Bronchial epithelial cell (primary cell): Measurements from ENCODE around the gene USH2A. TPM values are rescaled to one million over a fixed set of nuclear protein-coding genes. Genes with fewer than 3 reads are reported as not detected.

Source experiments
- DNase-seq: peaks from one replicate; pipeline ENCODE4 v3.0.0-alpha.2; 2010; ENCODE audit warnings: low read depth
- FAIRE-seq: peaks from 2 replicates; lab custom pipeline; 2011; peaks lifted over from hg19 to GRCh38; lab: Jason Lieb, UNC
- H3K27me3 ChIP-seq: 2 replicates; pipeline ENCODE4 v1.5.1; 2011; ENCODE audit warnings: low read length; ENCODE audit not compliant: control insufficient read depth, insufficient read depth
- H3K36me3 ChIP-seq: 2 replicates; pipeline ENCODE4 v1.5.1; 2011; ENCODE audit warnings: low read length; ENCODE audit not compliant: control insufficient read depth, insufficient read depth
- H3K4me3 ChIP-seq: 2 replicates; pipeline ENCODE4 v1.5.1; 2011; ENCODE audit warnings: mild to moderate bottlenecking, low read depth, low read length, control low read depth
- CTCF ChIP-seq: IDR thresholded peaks from 2 replicates; pipeline ENCODE4 v1.5.1; 2011; ENCODE audit warnings: mild to moderate bottlenecking, moderate library complexity, low read length, control low read depth, inconsistent platforms; ENCODE audit not compliant: insufficient read depth, severe bottlenecking
- total RNA-seq: library from RNA; depleted of rRNA; stranded (reverse); fragments of >200 nt; gene quantifications from 2 replicates; pipeline ENCODE4 v1.2.1, GENCODE V29; 2014

Gene USH2A
- total RNA-seq, 1 donor from 2014 or later: not detected

GRCh38 chr1:215643592-215644321 lies 779.5 kb downstream of the USH2A start:
- Histone ChIP-seq H3K27me3 (no peaks in the 10 kb centered on the region), H3K4me3 (no peak overlapping the region), H3K36me3 (no peaks in the 10 kb centered on the region)
- DNase-seq: no peak
- FAIRE-seq: no peak
- no peak for TF ChIP-seq CTCF

- TF ChIP-seq CTCF: no peak
- Histone ChIP-seq H3K27me3 (no peaks in the 10 kb centered on the region), H3K4me3 (no peak overlapping the region), H3K36me3 (no peaks in the 10 kb centered on the region)
- FAIRE-seq (no peak), DNase-seq (no peak)
These were observed 782.7 kb downstream of the USH2A start for GRCh38 chr1:215640429-215641148.

- FAIRE-seq: peak; percentile 73
- Histone ChIP-seq H3K36me3 (no peaks in the 10 kb centered on the region), H3K4me3 (no peak overlapping the region), H3K27me3 (no peaks in the 10 kb centered on the region)
- no peak for TF ChIP-seq CTCF
- peak; percentile 22 for DNase-seq
These were observed 786.1 kb downstream of the USH2A start for GRCh38 chr1:215637041-215637573.

GRCh38 chr1:215636258-215636965 lies 786.8 kb downstream of the USH2A start:
- no peak for FAIRE-seq
- Histone ChIP-seq H3K27me3 (no peaks in the 10 kb centered on the region), H3K36me3 (no peaks in the 10 kb centered on the region), H3K4me3 (no peak overlapping the region)
- no peak for TF ChIP-seq CTCF
- DNase-seq: peak; percentile 11

- TF ChIP-seq CTCF: no peak
These were observed 787.4 kb downstream of the USH2A start for GRCh38 chr1:215635827-215636226.

More at GRCh38 chr1:215635827-215636226, 787.4 kb downstream of the USH2A start:
- Histone ChIP-seq H3K36me3 (no peaks in the 10 kb centered on the region), H3K27me3 (no peaks in the 10 kb centered on the region), H3K4me3 (no peak overlapping the region)
- FAIRE-seq (no peak), DNase-seq (no peak)
